22Rv1 (cell line): ENCODE results near the gene TFDP1.

ENCODE experiments used
- CTCF ChIP-seq: fragments of 450-650 bp; IDR thresholded peaks from 2 replicates; pipeline ENCODE4 v1.5.1; 2017; ENCODE audit warnings: mild to moderate bottlenecking
- ZFX ChIP-seq: fragments of 450-650 bp; IDR thresholded peaks from 2 replicates; pipeline ENCODE4 v1.6.1; 2017; ENCODE audit warnings: antibody characterized with exemption, borderline replicate concordance

- TF ChIP-seq CTCF: no peak
- no peak for TF ChIP-seq ZFX
Observed at GRCh38 chr13:113618455-113618854, 33.9 kb downstream of the TFDP1 start.
